LNCaP clone FGC (cell line): ENCODE results near the gene CRIP1.

ENCODE experiments used
- DNase-seq: peaks from one replicate; pipeline ENCODE4 v3.0.0-alpha.2; 2011; ENCODE audit warnings: low read depth
- H3K4me3 ChIP-seq: 2 replicates; pipeline ENCODE4 v1.5.1; 2011; ENCODE audit warnings: mild to moderate bottlenecking, low read depth, low read length, control low read depth
- TF ChIP-seq, protein P1 (sequence below): IDR thresholded peaks from 2 replicates; pipeline ENCODE4 v1.5.1; 2012; ENCODE audit warnings: mild to moderate bottlenecking; ENCODE audit not compliant: control insufficient read depth, insufficient read depth; ENCODE audit errors: extremely low read depth

Gene CRIP1

DNA sequence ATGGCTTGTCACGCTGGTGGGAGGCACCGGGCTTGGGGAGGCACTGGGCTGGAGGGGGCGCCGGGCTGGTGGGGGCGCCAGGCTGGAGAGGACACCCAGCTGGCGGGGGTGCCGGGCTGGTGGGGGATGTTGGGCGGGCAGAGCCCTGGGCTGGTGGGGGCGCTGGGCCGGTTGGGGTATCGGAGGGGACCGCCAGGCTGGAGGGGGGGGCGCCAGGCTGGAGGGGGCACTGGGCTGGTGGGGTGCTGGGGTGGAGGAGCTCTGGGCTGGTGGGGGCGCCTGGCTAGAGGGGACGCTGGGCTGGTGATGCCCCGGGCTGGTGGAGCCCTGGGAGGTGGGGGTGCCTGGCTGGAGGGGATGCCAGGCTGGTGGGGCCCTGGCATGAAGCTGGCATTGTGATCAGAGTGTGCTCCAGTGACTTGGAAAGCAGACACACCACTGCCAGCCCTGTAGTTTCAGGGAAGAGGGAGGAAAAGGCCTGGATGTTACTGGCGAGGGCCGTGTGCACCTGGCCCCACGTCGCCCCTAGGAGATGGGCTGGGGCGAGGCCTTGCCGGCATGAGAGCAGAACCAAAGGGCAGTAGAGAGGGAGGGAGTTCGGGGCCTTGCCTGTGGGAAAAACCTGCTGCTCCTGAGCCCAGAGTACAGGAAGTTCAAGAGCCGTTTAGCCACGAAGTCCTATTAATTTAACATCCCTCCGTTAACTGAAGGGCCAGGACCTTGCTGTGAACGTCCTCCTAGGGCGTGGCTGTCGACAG lies 17.4 kb downstream of the CRIP1 start:
- DNase-seq, result no peak
- TF ChIP-seq, protein P1, sequence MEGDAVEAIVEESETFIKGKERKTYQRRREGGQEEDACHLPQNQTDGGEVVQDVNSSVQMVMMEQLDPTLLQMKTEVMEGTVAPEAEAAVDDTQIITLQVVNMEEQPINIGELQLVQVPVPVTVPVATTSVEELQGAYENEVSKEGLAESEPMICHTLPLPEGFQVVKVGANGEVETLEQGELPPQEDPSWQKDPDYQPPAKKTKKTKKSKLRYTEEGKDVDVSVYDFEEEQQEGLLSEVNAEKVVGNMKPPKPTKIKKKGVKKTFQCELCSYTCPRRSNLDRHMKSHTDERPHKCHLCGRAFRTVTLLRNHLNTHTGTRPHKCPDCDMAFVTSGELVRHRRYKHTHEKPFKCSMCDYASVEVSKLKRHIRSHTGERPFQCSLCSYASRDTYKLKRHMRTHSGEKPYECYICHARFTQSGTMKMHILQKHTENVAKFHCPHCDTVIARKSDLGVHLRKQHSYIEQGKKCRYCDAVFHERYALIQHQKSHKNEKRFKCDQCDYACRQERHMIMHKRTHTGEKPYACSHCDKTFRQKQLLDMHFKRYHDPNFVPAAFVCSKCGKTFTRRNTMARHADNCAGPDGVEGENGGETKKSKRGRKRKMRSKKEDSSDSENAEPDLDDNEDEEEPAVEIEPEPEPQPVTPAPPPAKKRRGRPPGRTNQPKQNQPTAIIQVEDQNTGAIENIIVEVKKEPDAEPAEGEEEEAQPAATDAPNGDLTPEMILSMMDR, result no peak
- H3K4me3 ChIP-seq, result no peak overlapping the region

DNA sequence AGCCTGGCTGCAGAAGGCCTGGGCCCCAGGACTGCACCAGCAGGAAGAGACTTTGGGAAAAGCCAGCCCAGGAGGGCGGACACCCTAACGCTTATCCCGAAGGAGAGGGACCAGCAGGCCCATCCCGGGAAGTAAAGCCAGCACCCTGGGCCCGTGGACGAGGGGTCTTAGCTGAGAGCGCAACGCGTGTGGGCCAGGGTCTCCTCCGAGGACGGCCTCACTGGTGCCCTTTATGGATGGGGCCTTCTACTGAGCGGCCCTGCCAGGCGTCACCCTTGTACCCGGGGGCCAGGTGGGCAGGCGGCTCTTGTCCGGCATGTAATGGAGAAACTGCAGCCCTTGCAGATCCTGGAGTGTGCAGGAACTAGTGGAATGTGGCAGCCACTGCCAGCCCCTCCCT lies 18.4 kb downstream of the CRIP1 start:
- no peak overlapping the region for H3K4me3 ChIP-seq
- TF ChIP-seq, protein P1, result no peak

DNA sequence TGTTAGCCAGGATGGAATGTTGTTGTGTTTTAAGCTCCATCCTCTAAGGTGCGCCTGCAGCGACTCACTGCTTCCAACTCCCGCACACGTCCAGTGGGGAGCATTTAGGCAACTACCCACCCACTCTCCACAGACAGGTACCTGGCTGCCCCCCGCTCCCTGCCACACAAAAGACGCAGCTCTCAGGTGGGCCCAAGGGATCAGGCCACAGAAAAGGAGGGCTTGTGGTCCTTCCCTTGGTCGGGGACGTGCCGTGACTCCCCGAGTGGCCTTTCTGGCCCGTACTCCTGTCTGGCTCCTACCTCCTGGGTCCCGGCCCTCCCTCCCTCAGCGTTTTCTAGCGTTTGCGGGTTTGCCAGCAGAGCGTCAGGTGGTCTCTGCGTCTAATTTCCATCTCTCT lies 20.6 kb downstream of the CRIP1 start:
- TF ChIP-seq, protein P1, result no peak

More for the DNA sequence above, 18.4 kb downstream of the CRIP1 start:
- DNase-seq, result no peak

GRCh38 chr14:105508069-105508468 lies 21.4 kb downstream of the CRIP1 start:
- no peak for DNase-seq
- no peak overlapping the region for H3K4me3 ChIP-seq
- TF ChIP-seq, protein P1, result no peak

More for the DNA sequence above, 20.6 kb downstream of the CRIP1 start:
- H3K4me3 ChIP-seq, result no peak overlapping the region
- no peak for DNase-seq

GRCh38 chr14:105508601-105509000 lies 21.9 kb downstream of the CRIP1 start:
- no peak for DNase-seq
- TF ChIP-seq, protein P1, result no peak
- H3K4me3 ChIP-seq, result no peak overlapping the region

DNA sequence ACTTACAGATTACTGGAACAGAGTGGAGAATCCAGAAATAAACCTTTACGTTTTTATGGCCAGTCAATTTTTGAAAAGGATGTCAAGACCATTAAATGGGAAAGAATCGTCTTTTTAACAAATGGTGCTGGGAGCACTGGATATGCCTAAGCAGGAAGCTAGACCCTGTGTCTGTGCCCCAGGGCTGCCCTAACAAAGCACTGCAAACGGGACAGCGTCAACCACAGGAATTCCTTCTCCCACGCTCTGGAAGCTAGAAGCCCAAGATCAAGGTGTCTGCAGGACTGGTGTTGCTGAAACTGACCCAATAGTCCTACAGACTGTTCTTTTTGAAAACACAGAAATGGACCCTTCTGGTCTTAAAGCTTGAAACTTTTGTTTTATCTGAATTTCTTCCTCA lies 30.4 kb downstream of the CRIP1 start:
- no peak overlapping the region for H3K4me3 ChIP-seq
- no peak for DNase-seq
- TF ChIP-seq, protein P1, result no peak
